IMR-90 (cell line): ENCODE measurements around the gene UMODL1.
"Not testable (repeated sequence)": the region's sequence is repeated elsewhere in the genome, so short reads cannot be mapped to it uniquely, and the experiment has no call there.

Source experiments
- CEBPB ChIP-seq: IDR thresholded peaks from 2 replicates; pipeline ENCODE4 v1.6.1; 2012; ENCODE audit warnings: low read depth, low read length, improper control_type of control experiment
- CTCF ChIP-seq: conservative IDR thresholded peaks from 2 replicates; pipeline ENCODE4 v1.5.1; 2012; ENCODE audit warnings: mild to moderate bottlenecking, low read depth, low read length, improper control_type of control experiment
- MAFK ChIP-seq: IDR thresholded peaks from 2 replicates; pipeline ENCODE4 v1.6.1; 2012; ENCODE audit warnings: low read depth, low read length, improper control_type of control experiment
- POLR2A ChIP-seq: IDR thresholded peaks from 2 replicates; pipeline ENCODE4 v1.6.1; 2012; ENCODE audit warnings: mild to moderate bottlenecking, low read depth, low read length
- RAD21 ChIP-seq: IDR thresholded peaks from 2 replicates; pipeline ENCODE4 v1.6.1; 2012; ENCODE audit warnings: low read length, improper control_type of control experiment
- RFX5 ChIP-seq: IDR thresholded peaks from 2 replicates; pipeline ENCODE4 v1.8.0; 2012; ENCODE audit warnings: low read depth, mild to moderate bottlenecking, low read length, moderate library complexity

- TF ChIP-seq CTCF, RFX5, MAFK, RAD21, CEBPB, POLR2A: not testable (repeated sequence)
These were observed 7.3 kb downstream of the UMODL1 start for GRCh38 chr21:42078247-42079007.
